PFSK-1 (cell line): ENCODE data around the gene GALNT18.

Experiments used
- FOXP2 ChIP-seq: optimal IDR thresholded peaks from 2 replicates; pipeline ENCODE3; 2011; ENCODE audit warnings: borderline replicate concordance, control low read depth, inconsistent platforms; ENCODE audit not compliant: insufficient read depth; ENCODE audit errors: extremely low read length, extremely low read depth
- POLR2AphosphoS5 ChIP-seq: IDR thresholded peaks from 2 replicates; pipeline ENCODE4 v1.6.1; 2012; ENCODE audit warnings: low read depth, mild to moderate bottlenecking, control low read depth, low read length, moderate library complexity
- REST ChIP-seq, 2 experiments: IDR thresholded peaks; 2 replicates each; pipeline versions ENCODE4 v1.6.1 to v1.8.0; 2011 to 2012; ENCODE audit warnings: low read depth in 2 of 2, low read length in 2 of 2, control low read depth in 1 of 2, inconsistent platforms in 1 of 2, mild to moderate bottlenecking in 1 of 2, moderate library complexity in 1 of 2; ENCODE audit not compliant: insufficient read depth in 1 of 2

GRCh38 chr11:11483627-11484026 is 138.2 kb downstream of the GALNT18 start:
- TF ChIP-seq REST (IDR thresholded peaks at IDR 0.05; ENCODE audit: insufficient read depth in 1 of 2, low read depth in 2 of 2, low read length in 2 of 2) (no peak), POLR2AphosphoS5 (no peak), FOXP2 (no peak)
